C4-2B (cell line): ENCODE data around the gene BABAM2.

ENCODE experiments used
- H3K27ac ChIP-seq: fragments of 450-650 bp; 2 replicates; pipeline ENCODE4 v1.5.1; 2017
- ZFX ChIP-seq: fragments of 450-650 bp; IDR thresholded peaks from 2 replicates; pipeline ENCODE4 v1.6.1; 2017
- TF ChIP-seq, protein P1 (sequence below): fragments of 450-650 bp; conservative IDR thresholded peaks from 2 replicates; pipeline ENCODE4 v1.5.1; 2017; ENCODE audit warnings: mild to moderate bottlenecking

BABAM2 gene

DNA sequence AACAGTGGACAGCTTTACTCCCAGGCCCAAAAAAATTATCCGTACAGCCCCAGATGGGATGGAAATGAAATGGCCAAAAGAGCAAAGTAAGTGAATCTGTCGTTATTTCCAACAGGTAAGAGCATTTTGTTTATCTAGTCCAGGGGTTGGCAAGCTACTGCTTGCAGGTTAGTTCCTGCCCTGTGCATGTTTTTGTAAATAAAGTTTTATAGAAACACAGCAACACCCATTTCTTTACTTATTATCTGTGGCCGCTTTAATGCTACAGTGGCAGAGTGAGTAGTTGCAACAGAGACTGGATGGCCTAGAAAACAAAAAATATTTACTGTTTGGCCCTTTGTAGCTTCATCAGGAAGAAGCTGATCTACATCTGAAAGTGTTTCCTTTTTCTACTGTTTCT is 407.9 kb downstream of the BABAM2 start:
- no peak overlapping the region for H3K27ac ChIP-seq
- TF ChIP-seq, protein P1, sequence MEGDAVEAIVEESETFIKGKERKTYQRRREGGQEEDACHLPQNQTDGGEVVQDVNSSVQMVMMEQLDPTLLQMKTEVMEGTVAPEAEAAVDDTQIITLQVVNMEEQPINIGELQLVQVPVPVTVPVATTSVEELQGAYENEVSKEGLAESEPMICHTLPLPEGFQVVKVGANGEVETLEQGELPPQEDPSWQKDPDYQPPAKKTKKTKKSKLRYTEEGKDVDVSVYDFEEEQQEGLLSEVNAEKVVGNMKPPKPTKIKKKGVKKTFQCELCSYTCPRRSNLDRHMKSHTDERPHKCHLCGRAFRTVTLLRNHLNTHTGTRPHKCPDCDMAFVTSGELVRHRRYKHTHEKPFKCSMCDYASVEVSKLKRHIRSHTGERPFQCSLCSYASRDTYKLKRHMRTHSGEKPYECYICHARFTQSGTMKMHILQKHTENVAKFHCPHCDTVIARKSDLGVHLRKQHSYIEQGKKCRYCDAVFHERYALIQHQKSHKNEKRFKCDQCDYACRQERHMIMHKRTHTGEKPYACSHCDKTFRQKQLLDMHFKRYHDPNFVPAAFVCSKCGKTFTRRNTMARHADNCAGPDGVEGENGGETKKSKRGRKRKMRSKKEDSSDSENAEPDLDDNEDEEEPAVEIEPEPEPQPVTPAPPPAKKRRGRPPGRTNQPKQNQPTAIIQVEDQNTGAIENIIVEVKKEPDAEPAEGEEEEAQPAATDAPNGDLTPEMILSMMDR, result no peak
- no peak for TF ChIP-seq ZFX

DNA sequence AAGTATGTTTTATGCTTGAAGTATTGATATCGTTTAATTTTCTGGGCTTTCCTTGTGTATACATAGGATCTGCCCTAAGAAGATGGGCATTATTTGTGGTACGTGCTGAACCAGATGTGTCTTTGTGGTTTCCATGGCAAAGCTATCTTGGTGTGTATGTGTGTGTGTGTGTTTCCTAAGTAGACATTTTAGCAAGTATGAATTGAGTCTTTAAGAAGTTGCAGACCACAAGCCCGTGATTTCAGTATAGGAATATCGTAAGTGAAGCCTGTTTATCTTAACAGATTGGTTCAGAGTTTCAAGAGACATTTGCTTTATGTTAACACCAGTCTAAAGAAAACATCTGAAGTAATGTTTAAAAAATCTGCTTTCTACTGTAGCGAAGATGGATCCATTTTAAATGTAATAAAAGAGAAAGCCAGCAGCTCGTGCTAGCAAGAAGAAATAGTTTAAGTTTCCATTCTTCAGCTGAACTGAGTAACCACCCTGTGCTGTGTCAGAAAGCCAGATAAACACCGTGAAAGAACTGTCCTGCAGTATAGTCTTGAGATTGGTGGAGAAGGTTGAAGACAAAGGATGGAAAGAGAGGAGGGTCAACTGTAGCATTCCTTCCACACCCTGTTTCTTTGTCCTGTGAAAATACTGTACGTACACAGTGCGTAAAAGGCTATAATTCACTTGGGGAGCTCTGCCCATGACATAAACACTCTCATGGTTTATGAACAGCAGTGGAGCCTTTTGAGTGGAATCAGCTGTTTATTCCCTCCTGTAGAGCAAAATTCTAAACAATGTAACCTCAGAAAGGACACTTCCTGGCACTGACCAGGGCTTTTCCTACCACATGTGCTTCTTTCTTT is 410.2 kb downstream of the BABAM2 start:
- no peak overlapping the region for H3K27ac ChIP-seq
- TF ChIP-seq ZFX, result no peak
- TF ChIP-seq, protein P1, result no peak

DNA sequence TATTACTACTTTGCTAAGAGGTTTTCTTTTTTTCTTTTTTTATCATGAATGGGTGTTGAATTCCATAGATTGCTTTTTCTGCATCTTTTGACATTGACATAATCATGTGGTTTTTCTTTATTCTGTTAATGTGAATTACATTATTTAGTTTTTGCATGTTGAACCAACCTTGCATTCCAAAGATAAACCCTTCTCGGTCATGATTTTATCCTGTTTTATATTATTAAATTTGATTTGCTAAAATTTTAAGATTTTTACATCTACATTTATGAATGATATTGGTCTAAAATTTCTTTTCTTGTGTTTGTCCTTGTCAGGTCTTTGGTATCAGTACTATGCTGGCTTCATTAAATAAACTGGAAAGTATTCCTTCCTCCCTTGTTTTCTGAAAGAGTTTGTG is 414.7 kb downstream of the BABAM2 start:
- no peak overlapping the region for H3K27ac ChIP-seq
- TF ChIP-seq, protein P1, result no peak
- no peak for TF ChIP-seq ZFX

- H3K27ac ChIP-seq, result no peak overlapping the region
- TF ChIP-seq, protein P1, result no peak
- no peak for TF ChIP-seq ZFX
These were observed 419.6 kb downstream of the BABAM2 start for GRCh38 chr2:28310107-28310506.

DNA sequence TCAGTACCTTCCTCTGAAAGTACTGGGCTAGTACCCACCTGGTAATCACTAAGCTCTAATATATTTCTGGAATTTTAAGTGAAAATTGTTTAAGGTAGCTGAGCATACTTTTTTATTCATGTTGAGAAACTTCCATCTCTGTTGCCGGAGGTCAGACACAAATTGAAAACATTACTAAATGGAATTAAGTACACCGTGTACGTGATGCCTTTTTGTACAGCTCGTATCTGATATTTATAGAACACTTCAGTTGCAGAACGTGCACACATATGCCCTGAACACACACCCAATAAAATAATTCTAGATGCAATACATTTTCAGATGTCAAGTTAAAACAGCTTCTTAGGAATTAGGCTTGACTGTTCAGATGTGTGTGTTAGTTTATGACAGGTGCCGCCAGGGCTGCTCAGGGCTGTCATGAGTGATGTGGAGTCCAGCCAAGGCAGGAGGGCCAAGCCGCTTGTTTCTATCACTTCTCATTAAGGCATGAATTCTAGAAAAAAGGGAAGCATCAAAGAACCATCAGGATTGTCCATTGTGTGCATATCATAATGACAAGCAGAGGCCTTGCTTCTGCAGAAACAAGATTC is 421.2 kb downstream of the BABAM2 start:
- no peak overlapping the region for H3K27ac ChIP-seq
- TF ChIP-seq ZFX, result no peak
- TF ChIP-seq, protein P1, result no peak

- no peak overlapping the region for H3K27ac ChIP-seq
These were observed 422.0 kb downstream of the BABAM2 start for GRCh38 chr2:28312307-28313219.

More at GRCh38 chr2:28312307-28313219, 422.0 kb downstream of the BABAM2 start:
- TF ChIP-seq, protein P1, result no peak
- no peak for TF ChIP-seq ZFX
